Activated CD4-positive, alpha-beta T cell treated with anti-CD3 and anti-CD28 coated beads, Interleukin-2, Interleukin-6, amounts not matched to agents 100 ng/mL and 50 ng/mL, durations not matched to agents 16 hours and 8 hours (primary cell): ENCODE measurements around the gene SLC35B2.

ENCODE experiments used
- DNase-seq: peaks from one replicate; pipeline ENCODE4 v3.0.0-alpha.2; 2020

Gene SLC35B2

GRCh38 chr6:44266347-44266746 is 9.0 kb upstream of the SLC35B2 start:
- DNase-seq, result no peak

- DNase-seq, result no peak
Observed at GRCh38 chr6:44265722-44266233, 8.4 kb upstream of the SLC35B2 start.

GRCh38 chr6:44265007-44265721 is 7.8 kb upstream of the SLC35B2 start, which contains the start of gene NFKBIE:
TSS of gene NFKBIE (minus strand) at chr6:44265551. CDS start at chr6:44265346, 205 bp downstream.
- peak; percentile 96 for DNase-seq

GRCh38 chr6:44264154-44265006 is 7.1 kb upstream of the SLC35B2 start:
- peak; percentile 66 for DNase-seq

GRCh38 chr6:44263354-44264100 is 6.2 kb upstream of the SLC35B2 start:
- peak; percentile 61 for DNase-seq

GRCh38 chr6:44262467-44263353 is 5.4 kb upstream of the SLC35B2 start:
- DNase-seq, result no peak

- DNase-seq, result no peak
Observed at GRCh38 chr6:44261581-44261980, 4.3 kb upstream of the SLC35B2 start.

GRCh38 chr6:44260451-44261297 is 3.3 kb upstream of the SLC35B2 start:
- no peak for DNase-seq

GRCh38 chr6:44260011-44260410 is 2.7 kb upstream of the SLC35B2 start:
- DNase-seq, result no peak

- no peak for DNase-seq
Observed at GRCh38 chr6:44258921-44259320, 1.6 kb upstream of the SLC35B2 start.

GRCh38 chr6:44258325-44258863 is 1.1 kb upstream of the SLC35B2 start:
- no peak for DNase-seq

- DNase-seq, result no peak
Observed at GRCh38 chr6:44257753-44258324, 511 bp upstream of the SLC35B2 start.

- DNase-seq, result no peak
Observed at GRCh38 chr6:44256775-44257024, 628 bp downstream of the SLC35B2 start.

- DNase-seq, result peak; percentile 45
Observed at GRCh38 chr6:44255871-44256774, 1.2 kb downstream of the SLC35B2 start.

GRCh38 chr6:44255105-44255808 is 2.1 kb downstream of the SLC35B2 start:
- DNase-seq, result no peak

GRCh38 chr6:44254191-44255104 is 2.9 kb downstream of the SLC35B2 start:
- peak; percentile 49 for DNase-seq

GRCh38 chr6:44253307-44254101 is 3.8 kb downstream of the SLC35B2 start:
- peak; percentile 78 for DNase-seq
